A549 (cell line): ENCODE data around the gene U2AF1L4. TPM values are rescaled to one million over a fixed set of nuclear protein-coding genes. Genes with fewer than 3 reads are reported as not detected.

Experiments
- ATAC-seq, 2 experiments: fragments of 200-7000 bp in 1 of 2; fragments of >200 bp in 1 of 2; cut with Nextera tagmentation in 1 of 2; cut with Tn5 transposase in 1 of 2; 3 replicates each; pipeline versions ENCODE4 v1.8.0 to v1.9.1; 2018 to 2020; ENCODE audit warnings: mild to moderate bottlenecking in 1 of 2, moderate library complexity in 1 of 2
- CTCF ChIA-PET: fragments of 300-600 bp; sonication (Branson Sonifier 250); formaldehyde crosslinking; extraction: SDS; loops from one replicate; lab custom pipeline; 2021; ENCODE audit warnings: antibody characterized with exemption, inconsistent platforms; lab: Yijun Ruan, JAX
- POLR2A ChIA-PET: fragments of 350-600 bp; formaldehyde crosslinking; extraction: SDS; loops from one replicate; lab custom pipeline; 2021; ENCODE audit warnings: antibody characterized with exemption, inconsistent platforms; lab: Yijun Ruan, JAX
- DNase-seq, 2 experiments: peaks; one replicate each; pipeline versions ENCODE4 v3.0.0 to v3.0.0-alpha.2; 2011 to 2016; ENCODE audit warnings: low read depth in 1 of 2, low spot score in 1 of 2
- FAIRE-seq: peaks from 2 replicates; lab custom pipeline; 2011; peaks lifted over from hg19 to GRCh38; lab: Jason Lieb, UNC
- H3K27ac ChIP-seq, 2 experiments: fragments of >200 bp; sonication (Bioruptor Twin); formaldehyde crosslinking; 3 replicates each; pipeline ENCODE4 v1.5.1; 2016 to 2017
- H3K4me1 ChIP-seq: fragments of >200 bp; sonication (Bioruptor Twin); formaldehyde crosslinking; 3 replicates; pipeline ENCODE4 v1.6.1; 2016
- H3K4me2 ChIP-seq: fragments of >200 bp; sonication (Bioruptor Twin); formaldehyde crosslinking; 3 replicates; pipeline ENCODE4 v1.6.1; 2016
- H3K4me3 ChIP-seq: fragments of >200 bp; sonication (Bioruptor Twin); formaldehyde crosslinking; 3 replicates; pipeline ENCODE4 v1.5.1; 2016
- H3K9me3 ChIP-seq: fragments of >200 bp; sonication (Bioruptor Twin); formaldehyde crosslinking; 3 replicates; pipeline ENCODE4 v1.6.1; 2016
- BHLHE40 ChIP-seq: IDR thresholded peaks from 2 replicates; pipeline ENCODE4 v1.6.1; 2012; ENCODE audit warnings: low read depth, low read length, inconsistent platforms
- CBX2 ChIP-seq: fragments of 200-600 bp; sonication (generic); IDR thresholded peaks from 2 replicates; pipeline ENCODE4 v1.6.1; 2016; ENCODE audit warnings: low read depth, mild to moderate bottlenecking, borderline replicate concordance
- ELK1 ChIP-seq: fragments of 150-350 bp; IDR thresholded peaks from 2 replicates; pipeline ENCODE4 v1.6.1; 2014; ENCODE audit warnings: low read depth, mild to moderate bottlenecking, low read length
- HDAC2 ChIP-seq: fragments of 200-600 bp; sonication (generic); IDR thresholded peaks from 2 replicates; pipeline ENCODE4 v1.6.1; 2016
- HEYL ChIP-seq: fragments of 250-450 bp; sonication (Bioruptor Pico); IDR thresholded peaks from 2 replicates; pipeline ENCODE4 v1.8.0; 2021; ENCODE audit warnings: mild to moderate bottlenecking, moderate library complexity
- JUN ChIP-seq, 2 experiments: fragments of >200 bp; sonication (Bioruptor Twin); formaldehyde crosslinking; IDR thresholded peaks; 2 replicates in 1 of 2; 3 replicates in 1 of 2; pipeline ENCODE4 v1.6.1; 2016 to 2017
- MAFK ChIP-seq: fragments of 450-650 bp; IDR thresholded peaks from 2 replicates; pipeline ENCODE4 v1.6.1; 2014; ENCODE audit not compliant: partially characterized antibody
- MAX ChIP-seq: IDR thresholded peaks from 2 replicates; pipeline ENCODE4 v1.6.1; 2012
- MAZ ChIP-seq: fragments of 150-350 bp; IDR thresholded peaks from 2 replicates; pipeline ENCODE4 v1.6.1; 2014; ENCODE audit warnings: antibody characterized with exemption, low read depth, low read length, borderline replicate concordance
- PHF8 ChIP-seq: fragments of 200-600 bp; sonication (generic); IDR thresholded peaks from 2 replicates; pipeline ENCODE4 v1.6.1; 2016; ENCODE audit warnings: low read depth, mild to moderate bottlenecking, antibody characterized with exemption, moderate library complexity, borderline replicate concordance
- POLR2AphosphoS2 ChIP-seq: conservative IDR thresholded peaks from 2 replicates; pipeline ENCODE4 v1.6.1; 2012; ENCODE audit warnings: low read length, improper control_type of control experiment, inconsistent platforms
- RCOR1 ChIP-seq: fragments of 150-350 bp; IDR thresholded peaks from 2 replicates; pipeline ENCODE4 v1.6.1; 2014; ENCODE audit warnings: antibody characterized with exemption, low read length, low read depth
- RFX5 ChIP-seq: fragments of 450-650 bp; IDR thresholded peaks from 2 replicates; pipeline ENCODE4 v1.7.1; 2014; ENCODE audit warnings: antibody characterized with exemption, mild to moderate bottlenecking, moderate library complexity
- USF2 ChIP-seq: fragments of 450-650 bp; IDR thresholded peaks from 2 replicates; pipeline ENCODE4 v1.6.1; 2014; ENCODE audit warnings: antibody characterized with exemption
- ZFP36 ChIP-seq: fragments of 450-650 bp; IDR thresholded peaks from 2 replicates; pipeline ENCODE4 v1.6.1; 2014; ENCODE audit warnings: borderline replicate concordance; ENCODE audit not compliant: partially characterized antibody
- ZSCAN20 ChIP-seq: fragments of 250-450 bp; sonication (Bioruptor Pico); IDR thresholded peaks from 2 replicates; pipeline ENCODE4 v1.8.0; 2022; ENCODE audit warnings: mild to moderate bottlenecking, moderate library complexity
- WGBS: methylation state at CpG from one replicate; pipeline ENCODE4 v1.1.6; 2017; ENCODE audit errors: missing lambda C conversion rate; 5-methylcytosine and 5-hydroxymethylcytosine counted together
- polyA plus RNA-seq, 4 experiments: library from polyadenylated mRNA; depleted of rRNA in 3 of 4; stranded (reverse); fragments of >200 nt; fragmentation: RNase III in 1 of 4; extraction: RNeasy Plus Mini Kit Qiagen cat#74134 plus additional on column Dnase treatment in 1 of 4; gene quantifications; 2 replicates in 3 of 4; 3 replicates in 1 of 4; pipeline ENCODE4 v1.2.3, GENCODE V29; 2011 to 2017

The U2AF1L4 gene
- polyA plus RNA-seq, 2 of the 4 experiments (the other 2 are of a cell fraction), result 41.1 to 42.8 TPM

- TF ChIP-seq CBX2, result no peak
- TF ChIP-seq MAX, result no peak
- no peak for TF ChIP-seq USF2
Measured at GRCh38 chr19:35755131-35755549, 9.9 kb upstream of the U2AF1L4 start (continued).

GRCh38 chr19:35754370-35755130 is 9.3 kb upstream of the U2AF1L4 start:
- POLR2A ChIA-PET, result no interaction called here
- Histone ChIP-seq H3K9me3 (no peaks in the 10 kb centered on the region), H3K4me1 (peaks cover 17% of the 10 kb centered on the region), H3K4me2 (no peak overlapping the region), H3K4me3 (no peak overlapping the region), H3K27ac (no peak overlapping the region)
- DNase-seq (no peak), FAIRE-seq (no peak), ATAC-seq (no peak)
- CTCF ChIA-PET, result interaction anchor here (1.5 kb wide), 1 partner anchor 8 kb away, joined by 3 read pairs; no protein-coding TSS in a partner anchor
- WGBS, result 85% methylated on average over 13 of the region's 13 CpGs
- TF ChIP-seq MAFK (no peak), BHLHE40 (no peak), PHF8 (no peak), MAZ (no peak), RFX5 (no peak), JUN (IDR thresholded peaks at IDR 0.05) (no peak), RCOR1 (no peak), HDAC2 (no peak)

GRCh38 chr19:35753634-35754369 is 8.6 kb upstream of the U2AF1L4 start:
- POLR2A ChIA-PET, result no interaction called here
- TF ChIP-seq ZSCAN20 (no peak), POLR2AphosphoS2 (no peak)
- TF ChIP-seq, all 56 proteins: peak for 0

GRCh38 chr19:35752746-35753350 is 7.6 kb upstream of the U2AF1L4 start:
- H3K4me1 ChIP-seq, result peaks cover 15% of the 10 kb centered on the region
- no peak for ATAC-seq
- TF ChIP-seq ZFP36 (no peak), HEYL (CRISPR knock-in tag) (no peak), ELK1 (no peak)
- 96% methylated on average over 20 of the region's 20 CpGs for WGBS
- H3K9me3 ChIP-seq, result no peaks in the 10 kb centered on the region
- no peak overlapping the region for H3K27ac ChIP-seq
- no peak overlapping the region for H3K4me2 ChIP-seq
- CTCF ChIA-PET, result interaction anchor here (0.9 to 1.6 kb wide), 4 partner anchors 10 to 58 kb away, joined by 3 to 5 read pairs (median 3); partner anchors contain the start of gene IGFLR1
- DNase-seq, result no peak
- no peak for FAIRE-seq
- no peak overlapping the region for H3K4me3 ChIP-seq
- POLR2A ChIA-PET, result no interaction called here

More at GRCh38 chr19:35753634-35754369, 8.6 kb upstream of the U2AF1L4 start:
- H3K27ac ChIP-seq, result no peak overlapping the region
- ATAC-seq, result no peak
- H3K4me1 ChIP-seq, result peaks cover 15% of the 10 kb centered on the region
- no peak overlapping the region for H3K4me3 ChIP-seq
- no peaks in the 10 kb centered on the region for H3K9me3 ChIP-seq
- no peak for FAIRE-seq
- 90% methylated on average over 20 of the region's 20 CpGs for WGBS
- H3K4me2 ChIP-seq, result no peak overlapping the region
- CTCF ChIA-PET, result interaction anchor here (0.9 to 1.5 kb wide), 2 partner anchors 9 to 59 kb away, joined by 3 read pairs; no protein-coding TSS in a partner anchor
- DNase-seq, result no peak
